HepG2 (cell line): ENCODE results near the gene HSPA6.

Experiments
- GATA4 ChIP-seq: sonication (generic); IDR thresholded peaks from 2 replicates; pipeline ENCODE4 v1.6.1; 2016; ENCODE audit warnings: antibody characterized with exemption, low read depth, borderline replicate concordance
- POLR2A ChIP-seq, 2 experiments: IDR thresholded peaks; 2 replicates each; pipeline ENCODE4 v1.6.1; 2011; ENCODE audit warnings: low read depth in 2 of 2, low read length in 2 of 2, mild to moderate bottlenecking in 1 of 2, moderate library complexity in 1 of 2; ENCODE audit not compliant: insufficient read depth in 1 of 2
- POLR2AphosphoS5 ChIP-seq: IDR thresholded peaks from 2 replicates; pipeline ENCODE4 v1.6.1; 2012; ENCODE audit warnings: low read depth, low read length
- RARA ChIP-seq: IDR thresholded peaks from 2 replicates; pipeline ENCODE4 v1.6.1; 2016; ENCODE audit warnings: missing genetic modification reagents, missing compliant biosample characterization
- TAF1 ChIP-seq: sonication (generic); formaldehyde crosslinking; IDR thresholded peaks from 2 replicates; pipeline ENCODE4 v1.4.0; 2020; ENCODE audit warnings: missing genetic modification reagents
- ZBTB21 ChIP-seq: sonication (generic); formaldehyde crosslinking; IDR thresholded peaks from 2 replicates; pipeline ENCODE4 v1.4.0; 2020; ENCODE audit warnings: missing genetic modification reagents
- ZBTB7A ChIP-seq: sonication (generic); formaldehyde crosslinking; IDR thresholded peaks from 2 replicates; pipeline ENCODE4 v1.8.0; 2022; ENCODE audit warnings: mild to moderate bottlenecking, missing genetic modification reagents
- ZNF143 ChIP-seq: sonication (generic); formaldehyde crosslinking; IDR thresholded peaks from 2 replicates; pipeline ENCODE4 v1.4.0; 2020; ENCODE audit warnings: missing genetic modification reagents
- ZNF260 ChIP-seq: sonication (generic); formaldehyde crosslinking; IDR thresholded peaks from 2 replicates; pipeline ENCODE4 v1.4.0; 2020; ENCODE audit warnings: missing genetic modification reagents, low read depth, mild to moderate bottlenecking, borderline replicate concordance
- ZNF326 ChIP-seq: sonication (generic); formaldehyde crosslinking; IDR thresholded peaks from 2 replicates; pipeline ENCODE4 v1.4.0; 2020; ENCODE audit warnings: missing genetic modification reagents, borderline replicate concordance
- ZNF609 ChIP-seq: sonication (generic); formaldehyde crosslinking; IDR thresholded peaks from 2 replicates; pipeline ENCODE4 v1.4.0; 2020; ENCODE audit warnings: mild to moderate bottlenecking, missing genetic modification reagents, borderline replicate concordance
- ZNF75D ChIP-seq: sonication (generic); formaldehyde crosslinking; IDR thresholded peaks from 2 replicates; pipeline ENCODE4 v1.8.1; 2023; ENCODE audit warnings: missing genetic modification reagents, mild to moderate bottlenecking, borderline replicate concordance

- TF ChIP-seq ZNF75D (no peak), POLR2AphosphoS5 (no peak), TAF1 (no peak), ZNF143 (CRISPR knock-in tag) (no peak), POLR2A (IDR thresholded peaks at IDR 0.05; ENCODE audit: insufficient read depth in 1 of 2, low read depth in 2 of 2, low read length in 2 of 2) (no peak), ZNF609 (CRISPR knock-in tag) (no peak), ZNF326 (no peak), RARA (CRISPR knock-in tag) (no peak), ZBTB21 (CRISPR knock-in tag) (no peak), ZBTB7A (CRISPR knock-in tag) (no peak), ZNF260 (CRISPR knock-in tag) (no peak), GATA4 (no peak)
These were observed 23.1 kb upstream of the HSPA6 start for GRCh38 chr1:161501234-161501633.
